H1 (cell line): Measurements from ENCODE around the gene AGBL5. TPM values are rescaled to one million over a fixed set of nuclear protein-coding genes. Genes with fewer than 3 reads are reported as not detected.

ENCODE experiments used
- polyA plus RNA-seq, 7 experiments: library from polyadenylated mRNA; depleted of rRNA in 3 of 7; stranded (reverse) in 5 of 7; unstranded in 2 of 7; fragments of >200 nt in 5 of 7; fragments of 200-250 nt in 2 of 7; gene quantifications; 1 replicate in 5 of 7; 2 replicates in 1 of 7; 4 replicates in 1 of 7; pipeline versions ENCODE4 v1.2.1 to v1.2.3, GENCODE V29; 2011 to 2013; ENCODE audit warnings: missing spikeins in 2 of 7, mixed read lengths in 2 of 7
- total RNA-seq: library from RNA; stranded (reverse); fragmentation: NEBNext Ultra II Directional; extraction: Animal tissue kit (Norgen Biotek cat#: 25700); gene quantifications from 2 replicates; pipeline ENCODE4 v1.2.1, GENCODE V29; 2021
- TF ChIP-seq, protein P1 (sequence below): fragments of 300-600 bp; sonication (generic); IDR thresholded peaks from 2 replicates; pipeline ENCODE4 v1.7.1; 2012; ENCODE audit warnings: low read length, moderate library complexity, mild to moderate bottlenecking, inconsistent platforms; ENCODE audit not compliant: insufficient replicate concordance

AGBL5 gene
- total and polyA plus RNA-seq, 2 of the 8 experiments (the other 6 are each of a cell fraction or from before 2014, with no cell fraction given) = 45.4 to 62.0 TPM

DNA sequence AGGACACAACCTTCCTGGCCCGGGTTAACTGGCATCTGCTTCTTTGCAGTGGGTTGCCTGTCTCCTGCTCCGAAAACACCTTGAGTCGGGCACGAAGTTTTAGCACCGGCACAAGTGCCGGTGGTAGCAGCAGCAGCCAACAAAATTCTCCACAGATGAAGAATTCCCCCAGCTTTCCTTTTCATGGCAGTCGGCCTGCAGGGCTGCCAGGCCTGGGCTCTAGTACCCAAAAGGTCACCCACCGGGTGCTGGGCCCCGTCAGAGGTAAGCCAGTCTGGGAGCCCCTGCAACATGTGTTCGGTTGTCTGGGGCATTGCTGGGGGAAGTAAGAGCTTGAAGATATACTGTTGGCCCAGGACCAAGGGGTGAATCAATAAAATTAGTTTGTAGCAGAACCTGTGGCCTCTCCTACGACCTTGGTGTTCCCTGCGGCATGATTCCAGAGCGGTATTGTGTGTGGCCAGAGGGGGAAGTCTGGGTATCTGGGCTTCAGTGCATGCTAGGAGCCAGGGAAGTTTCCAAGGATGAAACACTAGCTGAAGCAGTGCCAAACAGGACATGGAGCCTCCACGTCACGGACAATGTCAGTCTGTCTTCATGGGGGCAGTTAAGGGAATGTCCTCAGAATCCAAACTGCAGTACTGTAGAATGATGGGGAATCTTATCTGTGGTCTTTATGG lies 7.8 kb downstream of the AGBL5 start (continued):
- TF ChIP-seq, protein P1, sequence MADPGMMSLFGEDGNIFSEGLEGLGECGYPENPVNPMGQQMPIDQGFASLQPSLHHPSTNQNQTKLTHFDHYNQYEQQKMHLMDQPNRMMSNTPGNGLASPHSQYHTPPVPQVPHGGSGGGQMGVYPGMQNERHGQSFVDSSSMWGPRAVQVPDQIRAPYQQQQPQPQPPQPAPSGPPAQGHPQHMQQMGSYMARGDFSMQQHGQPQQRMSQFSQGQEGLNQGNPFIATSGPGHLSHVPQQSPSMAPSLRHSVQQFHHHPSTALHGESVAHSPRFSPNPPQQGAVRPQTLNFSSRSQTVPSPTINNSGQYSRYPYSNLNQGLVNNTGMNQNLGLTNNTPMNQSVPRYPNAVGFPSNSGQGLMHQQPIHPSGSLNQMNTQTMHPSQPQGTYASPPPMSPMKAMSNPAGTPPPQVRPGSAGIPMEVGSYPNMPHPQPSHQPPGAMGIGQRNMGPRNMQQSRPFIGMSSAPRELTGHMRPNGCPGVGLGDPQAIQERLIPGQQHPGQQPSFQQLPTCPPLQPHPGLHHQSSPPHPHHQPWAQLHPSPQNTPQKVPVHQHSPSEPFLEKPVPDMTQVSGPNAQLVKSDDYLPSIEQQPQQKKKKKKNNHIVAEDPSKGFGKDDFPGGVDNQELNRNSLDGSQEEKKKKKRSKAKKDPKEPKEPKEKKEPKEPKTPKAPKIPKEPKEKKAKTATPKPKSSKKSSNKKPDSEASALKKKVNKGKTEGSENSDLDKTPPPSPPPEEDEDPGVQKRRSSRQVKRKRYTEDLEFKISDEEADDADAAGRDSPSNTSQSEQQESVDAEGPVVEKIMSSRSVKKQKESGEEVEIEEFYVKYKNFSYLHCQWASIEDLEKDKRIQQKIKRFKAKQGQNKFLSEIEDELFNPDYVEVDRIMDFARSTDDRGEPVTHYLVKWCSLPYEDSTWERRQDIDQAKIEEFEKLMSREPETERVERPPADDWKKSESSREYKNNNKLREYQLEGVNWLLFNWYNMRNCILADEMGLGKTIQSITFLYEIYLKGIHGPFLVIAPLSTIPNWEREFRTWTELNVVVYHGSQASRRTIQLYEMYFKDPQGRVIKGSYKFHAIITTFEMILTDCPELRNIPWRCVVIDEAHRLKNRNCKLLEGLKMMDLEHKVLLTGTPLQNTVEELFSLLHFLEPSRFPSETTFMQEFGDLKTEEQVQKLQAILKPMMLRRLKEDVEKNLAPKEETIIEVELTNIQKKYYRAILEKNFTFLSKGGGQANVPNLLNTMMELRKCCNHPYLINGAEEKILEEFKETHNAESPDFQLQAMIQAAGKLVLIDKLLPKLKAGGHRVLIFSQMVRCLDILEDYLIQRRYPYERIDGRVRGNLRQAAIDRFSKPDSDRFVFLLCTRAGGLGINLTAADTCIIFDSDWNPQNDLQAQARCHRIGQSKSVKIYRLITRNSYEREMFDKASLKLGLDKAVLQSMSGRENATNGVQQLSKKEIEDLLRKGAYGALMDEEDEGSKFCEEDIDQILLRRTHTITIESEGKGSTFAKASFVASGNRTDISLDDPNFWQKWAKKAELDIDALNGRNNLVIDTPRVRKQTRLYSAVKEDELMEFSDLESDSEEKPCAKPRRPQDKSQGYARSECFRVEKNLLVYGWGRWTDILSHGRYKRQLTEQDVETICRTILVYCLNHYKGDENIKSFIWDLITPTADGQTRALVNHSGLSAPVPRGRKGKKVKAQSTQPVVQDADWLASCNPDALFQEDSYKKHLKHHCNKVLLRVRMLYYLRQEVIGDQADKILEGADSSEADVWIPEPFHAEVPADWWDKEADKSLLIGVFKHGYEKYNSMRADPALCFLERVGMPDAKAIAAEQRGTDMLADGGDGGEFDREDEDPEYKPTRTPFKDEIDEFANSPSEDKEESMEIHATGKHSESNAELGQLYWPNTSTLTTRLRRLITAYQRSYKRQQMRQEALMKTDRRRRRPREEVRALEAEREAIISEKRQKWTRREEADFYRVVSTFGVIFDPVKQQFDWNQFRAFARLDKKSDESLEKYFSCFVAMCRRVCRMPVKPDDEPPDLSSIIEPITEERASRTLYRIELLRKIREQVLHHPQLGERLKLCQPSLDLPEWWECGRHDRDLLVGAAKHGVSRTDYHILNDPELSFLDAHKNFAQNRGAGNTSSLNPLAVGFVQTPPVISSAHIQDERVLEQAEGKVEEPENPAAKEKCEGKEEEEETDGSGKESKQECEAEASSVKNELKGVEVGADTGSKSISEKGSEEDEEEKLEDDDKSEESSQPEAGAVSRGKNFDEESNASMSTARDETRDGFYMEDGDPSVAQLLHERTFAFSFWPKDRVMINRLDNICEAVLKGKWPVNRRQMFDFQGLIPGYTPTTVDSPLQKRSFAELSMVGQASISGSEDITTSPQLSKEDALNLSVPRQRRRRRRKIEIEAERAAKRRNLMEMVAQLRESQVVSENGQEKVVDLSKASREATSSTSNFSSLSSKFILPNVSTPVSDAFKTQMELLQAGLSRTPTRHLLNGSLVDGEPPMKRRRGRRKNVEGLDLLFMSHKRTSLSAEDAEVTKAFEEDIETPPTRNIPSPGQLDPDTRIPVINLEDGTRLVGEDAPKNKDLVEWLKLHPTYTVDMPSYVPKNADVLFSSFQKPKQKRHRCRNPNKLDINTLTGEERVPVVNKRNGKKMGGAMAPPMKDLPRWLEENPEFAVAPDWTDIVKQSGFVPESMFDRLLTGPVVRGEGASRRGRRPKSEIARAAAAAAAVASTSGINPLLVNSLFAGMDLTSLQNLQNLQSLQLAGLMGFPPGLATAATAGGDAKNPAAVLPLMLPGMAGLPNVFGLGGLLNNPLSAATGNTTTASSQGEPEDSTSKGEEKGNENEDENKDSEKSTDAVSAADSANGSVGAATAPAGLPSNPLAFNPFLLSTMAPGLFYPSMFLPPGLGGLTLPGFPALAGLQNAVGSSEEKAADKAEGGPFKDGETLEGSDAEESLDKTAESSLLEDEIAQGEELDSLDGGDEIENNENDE = no peak
